Measurements from ENCODE around the gene ST3GAL3. TPM values are rescaled to one million over a fixed set of nuclear protein-coding genes. Genes with fewer than 3 reads are reported as not detected.
A peak's percentile ranks its signal among the peaks of the same experiment; 100 is the strongest.

ST3GAL3 gene
- total RNA-seq, 2 donors from 2014 or later, result 25.3 to 34.9 TPM

- H3K4me3 Mint-ChIP-seq, result peak overlapping the region in 1 of 2 donors; percentile 10
- ATAC-seq (replicated peaks in 1 of 2) (no peak), DNase-seq (no peak)
- H3K27ac Mint-ChIP-seq, result no peak overlapping the region
- peaks cover 28% of the 10 kb centered on the region for H3K27me3 Mint-ChIP-seq (ENCODE audit: low read depth)
- peaks cover 16% of the 10 kb centered on the region for H3K4me1 Mint-ChIP-seq (ENCODE audit: low read depth)
- no peaks in the 10 kb centered on the region for H3K9me3 Mint-ChIP-seq
- H3K36me3 Mint-ChIP-seq (ENCODE audit: insufficient read depth in 2 of 2), result no peaks in the 10 kb centered on the region
These were observed 230.0 kb downstream of the ST3GAL3 start for GRCh38 chr1:43937179-43937865.

- no peak overlapping the region for H3K27ac Mint-ChIP-seq
- DNase-seq, result no peak
- H3K27me3 Mint-ChIP-seq (ENCODE audit: low read depth), result peaks cover 18% of the 10 kb centered on the region
- H3K9me3 Mint-ChIP-seq, result no peaks in the 10 kb centered on the region
- H3K4me1 Mint-ChIP-seq (ENCODE audit: low read depth), result peaks cover 10% of the 10 kb centered on the region
- no peak for ATAC-seq (replicated peaks in 1 of 2)
- H3K4me3 Mint-ChIP-seq, result no peak overlapping the region
- no peaks in the 10 kb centered on the region for H3K36me3 Mint-ChIP-seq (ENCODE audit: insufficient read depth in 2 of 2)
These were observed 231.0 kb downstream of the ST3GAL3 start for GRCh38 chr1:43938383-43938782.

GRCh38 chr1:43938892-43939587 lies 231.7 kb downstream of the ST3GAL3 start:
- H3K9me3 Mint-ChIP-seq, result no peaks in the 10 kb centered on the region
- H3K27me3 Mint-ChIP-seq (ENCODE audit: low read depth), result peaks cover 14% of the 10 kb centered on the region
- H3K4me3 Mint-ChIP-seq, result no peak overlapping the region
- no peaks in the 10 kb centered on the region for H3K36me3 Mint-ChIP-seq (ENCODE audit: insufficient read depth in 2 of 2)
- no peak overlapping the region for H3K27ac Mint-ChIP-seq
- ATAC-seq (replicated peaks in 1 of 2), result no peak
- DNase-seq, result no peak
- H3K4me1 Mint-ChIP-seq (ENCODE audit: low read depth), result peaks cover 7% of the 10 kb centered on the region

GRCh38 chr1:43942411-43942810 lies 235.1 kb downstream of the ST3GAL3 start:
- no peak overlapping the region for H3K4me3 Mint-ChIP-seq

GRCh38 chr1:43944860-43945259 lies 237.5 kb downstream of the ST3GAL3 start:
- Mint-ChIP-seq H3K4me3 (peak overlapping the region; percentile 93 to 97), H3K27me3 (ENCODE audit: low read depth) (no peaks in the 10 kb centered on the region), H3K4me1 (ENCODE audit: low read depth) (peaks cover 43% of the 10 kb centered on the region), H3K36me3 (ENCODE audit: insufficient read depth in 2 of 2) (peaks cover 0 to 2% of the 10 kb centered on the region in 2 donors), H3K9me3 (no peaks in the 10 kb centered on the region), H3K27ac (peak overlapping the region; percentile 75)
- no peak for ATAC-seq (replicated peaks in 1 of 2)
- DNase-seq, result no peak

More at GRCh38 chr1:43942411-43942810, 235.1 kb downstream of the ST3GAL3 start:
- DNase-seq (no peak), ATAC-seq (replicated peaks in 1 of 2) (no peak)
- no peaks in the 10 kb centered on the region for H3K9me3 Mint-ChIP-seq
- no peak overlapping the region for H3K27ac Mint-ChIP-seq
- no peaks in the 10 kb centered on the region for H3K27me3 Mint-ChIP-seq (ENCODE audit: low read depth)
- H3K36me3 Mint-ChIP-seq (ENCODE audit: insufficient read depth in 2 of 2), result peaks cover 0 to 2% of the 10 kb centered on the region in 2 donors
- peaks cover 22% of the 10 kb centered on the region for H3K4me1 Mint-ChIP-seq (ENCODE audit: low read depth)

- Mint-ChIP-seq H3K27ac (peak overlapping the region; percentile 97), H3K9me3 (no peaks in the 10 kb centered on the region), H3K27me3 (ENCODE audit: low read depth) (no peaks in the 10 kb centered on the region), H3K4me3 (peak overlapping the region; percentile 93 to 97), H3K4me1 (ENCODE audit: low read depth) (peaks cover 52% of the 10 kb centered on the region), H3K36me3 (ENCODE audit: insufficient read depth in 2 of 2) (peaks cover 3 to 6% of the 10 kb centered on the region in 2 donors)
- ATAC-seq (replicated peaks in 1 of 2) (no peak), DNase-seq (no peak)
These were observed 238.4 kb downstream of the ST3GAL3 start for GRCh38 chr1:43945674-43946235.

- ATAC-seq (replicated peaks in 1 of 2), result peak; percentile 96
- Mint-ChIP-seq H3K27ac (peak within 1 kb of the TSS; percentile 97), H3K9me3 (no peaks in the 10 kb centered on the region), H3K36me3 (ENCODE audit: insufficient read depth in 2 of 2) (peaks cover 3 to 6% of the 10 kb centered on the region in 2 donors), H3K27me3 (ENCODE audit: low read depth) (no peaks in the 10 kb centered on the region), H3K4me1 (ENCODE audit: low read depth) (peaks cover 57% of the 10 kb centered on the region), H3K4me3 (peak within 1 kb of the TSS; percentile 93 to 97)
- peak; percentile 97 to 98 for DNase-seq
These were observed 239.1 kb downstream of the ST3GAL3 start, which contains the start of gene IPO13 for GRCh38 chr1:43946236-43947060. IPO13 (plus strand) TSS chr1:43946950; CDS start chr1:43947601, 651 bp downstream.

- Mint-ChIP-seq H3K36me3 (ENCODE audit: insufficient read depth in 2 of 2) (peaks cover 3 to 6% of the 10 kb centered on the region in 2 donors), H3K27me3 (ENCODE audit: low read depth) (no peaks in the 10 kb centered on the region), H3K4me1 (ENCODE audit: low read depth) (peaks cover 59% of the 10 kb centered on the region), H3K27ac (peak overlapping the region; percentile 97), H3K9me3 (no peaks in the 10 kb centered on the region), H3K4me3 (peak overlapping the region; percentile 93 to 97)
- DNase-seq (no peak), ATAC-seq (replicated peaks in 1 of 2) (no peak)
These were observed 239.9 kb downstream of the ST3GAL3 start for GRCh38 chr1:43947061-43947873.

GRCh38 chr1:43947874-43948437 lies 240.6 kb downstream of the ST3GAL3 start:
- Mint-ChIP-seq H3K27ac (no peak overlapping the region), H3K4me3 (peak overlapping the region; percentile 93 to 97), H3K27me3 (ENCODE audit: low read depth) (no peaks in the 10 kb centered on the region), H3K36me3 (ENCODE audit: insufficient read depth in 2 of 2) (peaks cover 3 to 6% of the 10 kb centered on the region in 2 donors), H3K9me3 (no peaks in the 10 kb centered on the region), H3K4me1 (ENCODE audit: low read depth) (peaks cover 59% of the 10 kb centered on the region)
- ATAC-seq (replicated peaks in 1 of 2), result no peak
- DNase-seq, result no peak

- Mint-ChIP-seq H3K36me3 (ENCODE audit: insufficient read depth in 2 of 2) (peaks cover 3 to 6% of the 10 kb centered on the region in 2 donors), H3K4me3 (no peak overlapping the region), H3K4me1 (ENCODE audit: low read depth) (peaks cover 55% of the 10 kb centered on the region), H3K9me3 (no peaks in the 10 kb centered on the region), H3K27ac (no peak overlapping the region), H3K27me3 (ENCODE audit: low read depth) (no peaks in the 10 kb centered on the region)
- no peak for DNase-seq
- ATAC-seq (replicated peaks in 1 of 2), result no peak
These were observed 242.3 kb downstream of the ST3GAL3 start for GRCh38 chr1:43949678-43950077.

GRCh38 chr1:43951021-43951985 lies 244.0 kb downstream of the ST3GAL3 start:
- H3K4me1 Mint-ChIP-seq (ENCODE audit: low read depth), result peaks cover 39% of the 10 kb centered on the region
- no peak overlapping the region for H3K4me3 Mint-ChIP-seq
- H3K9me3 Mint-ChIP-seq, result no peaks in the 10 kb centered on the region
- no peak overlapping the region for H3K27ac Mint-ChIP-seq
- DNase-seq (no peak), ATAC-seq (replicated peaks in 1 of 2) (no peak)
- H3K27me3 Mint-ChIP-seq (ENCODE audit: low read depth), result no peaks in the 10 kb centered on the region
- peaks cover 3 to 5% of the 10 kb centered on the region in 2 donors for H3K36me3 Mint-ChIP-seq (ENCODE audit: insufficient read depth in 2 of 2)
